ENCODE data around the gene POU3F1.

The POU3F1 gene

DNA sequence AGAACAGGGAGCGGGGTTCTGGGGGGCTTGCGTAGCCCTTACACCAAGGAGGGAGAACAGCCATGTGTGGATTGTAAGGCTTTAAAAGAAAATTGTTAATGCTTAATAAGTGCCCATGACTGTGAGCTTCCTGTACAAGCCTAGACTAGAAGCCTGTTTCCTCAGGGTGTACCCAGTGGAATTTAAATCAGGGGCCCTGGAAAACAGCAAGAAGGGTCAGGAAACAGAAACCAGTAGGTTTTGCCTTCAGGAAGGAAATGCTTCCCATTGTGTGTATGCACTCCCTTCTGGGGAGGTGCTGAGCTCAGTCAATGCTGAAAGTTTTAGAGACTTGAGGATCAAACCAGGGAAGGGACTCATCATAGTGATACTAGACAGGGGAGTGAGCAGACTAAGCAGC is 21.4 kb downstream of the POU3F1 start:
- H3K36me3 ChIP-seq (ENCODE audit: control insufficient read depth, insufficient read depth, low read length): peaks cover 59% of the 10 kb centered on the region
- no peak overlapping the region for H3K4me3 ChIP-seq (ENCODE audit: low read depth, low read length)
- H3K4me1 ChIP-seq (ENCODE audit: control insufficient read depth, insufficient read depth, low read length): peaks cover 30% of the 10 kb centered on the region
- no peaks in the 10 kb centered on the region for H3K9me3 ChIP-seq (ENCODE audit: control insufficient read depth, insufficient read depth, low read depth, low read length)
- no peak overlapping the region for H3K27ac ChIP-seq (ENCODE audit: low read depth, low read length)
- H3K27me3 ChIP-seq (ENCODE audit: control insufficient read depth, insufficient read depth, low read length): no peaks in the 10 kb centered on the region
- no peak overlapping the region for H3K9ac ChIP-seq (ENCODE audit: low read length)

DNA sequence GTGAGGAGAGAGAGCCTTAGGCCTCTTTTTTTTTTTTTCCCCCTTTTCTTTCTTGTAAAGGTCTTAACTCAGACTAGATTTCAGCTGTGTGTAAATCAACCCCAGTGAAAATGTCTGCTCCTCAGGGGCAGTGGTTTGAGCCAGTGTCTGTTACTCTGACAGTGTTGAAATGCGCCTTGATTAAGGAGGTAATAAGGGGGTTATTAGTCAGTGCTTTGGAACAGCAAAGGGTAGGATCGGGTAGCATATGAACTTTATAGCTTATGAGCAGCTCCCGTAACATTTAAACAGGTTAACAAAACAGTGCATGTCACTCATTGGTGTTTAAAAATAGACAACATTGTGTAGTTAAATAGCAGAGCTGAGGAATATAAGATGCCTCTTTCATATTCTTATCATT is 23.8 kb downstream of the POU3F1 start:
- H3K27ac ChIP-seq (ENCODE audit: low read depth, low read length): no peak overlapping the region
- H3K4me3 ChIP-seq (ENCODE audit: low read depth, low read length): no peak overlapping the region
- H3K27me3 ChIP-seq (ENCODE audit: control insufficient read depth, insufficient read depth, low read length): no peaks in the 10 kb centered on the region
- no peaks in the 10 kb centered on the region for H3K9me3 ChIP-seq (ENCODE audit: control insufficient read depth, insufficient read depth, low read depth, low read length)
- H3K4me1 ChIP-seq (ENCODE audit: control insufficient read depth, insufficient read depth, low read length): peaks cover 6% of the 10 kb centered on the region; the same call in 1 of the 2 replicates
- no peak overlapping the region for H3K9ac ChIP-seq (ENCODE audit: low read length)
- peaks cover 83% of the 10 kb centered on the region for H3K36me3 ChIP-seq (ENCODE audit: control insufficient read depth, insufficient read depth, low read length)

DNA sequence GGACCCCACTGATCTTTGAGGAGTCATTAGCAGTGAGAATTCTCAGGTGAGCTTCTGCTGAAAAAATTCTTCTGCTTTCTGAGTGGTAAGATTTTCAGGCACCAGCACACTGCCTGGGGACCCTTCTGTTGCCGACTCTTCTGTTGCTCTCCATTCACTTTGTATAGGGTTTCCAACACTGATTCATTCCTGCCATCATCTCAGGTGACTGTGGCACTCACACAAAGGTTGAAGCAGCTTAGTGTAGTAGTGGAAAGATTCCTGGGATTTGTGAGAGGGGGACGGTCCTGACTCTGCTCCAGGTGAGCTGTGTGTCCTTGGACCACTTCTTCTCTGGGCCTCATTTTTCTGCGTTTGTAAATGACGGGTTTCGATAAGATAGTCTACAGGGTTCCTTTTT is 24.6 kb downstream of the POU3F1 start:
- Histone ChIP-seq H3K36me3 (ENCODE audit: control insufficient read depth, insufficient read depth, low read length) (peaks cover 90% of the 10 kb centered on the region), H3K27me3 (ENCODE audit: control insufficient read depth, insufficient read depth, low read length) (no peaks in the 10 kb centered on the region), H3K9ac (ENCODE audit: low read length) (no peak overlapping the region), H3K27ac (ENCODE audit: low read depth, low read length) (no peak overlapping the region), H3K4me1 (ENCODE audit: control insufficient read depth, insufficient read depth, low read length) (peaks cover under 1% of the 10 kb centered on the region; the same call in 1 of the 2 replicates), H3K4me3 (ENCODE audit: low read depth, low read length) (no peak overlapping the region), H3K9me3 (ENCODE audit: control insufficient read depth, insufficient read depth, low read depth, low read length) (no peaks in the 10 kb centered on the region)

GRCh38 chr1:38020396-38020795 is 26.2 kb downstream of the POU3F1 start:
- Histone ChIP-seq H3K36me3 (ENCODE audit: control insufficient read depth, insufficient read depth, low read length) (peaks cover 96% of the 10 kb centered on the region), H3K4me1 (ENCODE audit: control insufficient read depth, insufficient read depth, low read length) (no peaks in the 10 kb centered on the region)

GRCh38 chr1:38018864-38019343 is 27.7 kb downstream of the POU3F1 start:
- H3K9me3 ChIP-seq (ENCODE audit: control insufficient read depth, insufficient read depth, low read depth, low read length): no peaks in the 10 kb centered on the region
- H3K27me3 ChIP-seq (ENCODE audit: control insufficient read depth, insufficient read depth, low read length): no peaks in the 10 kb centered on the region
- no peak overlapping the region for H3K27ac ChIP-seq (ENCODE audit: low read depth, low read length)
- H3K36me3 ChIP-seq (ENCODE audit: control insufficient read depth, insufficient read depth, low read length): peaks cover 91% of the 10 kb centered on the region
- no peak overlapping the region for H3K9ac ChIP-seq (ENCODE audit: low read length)
- no peak overlapping the region for H3K4me3 ChIP-seq (ENCODE audit: low read depth, low read length)
- no peaks in the 10 kb centered on the region for H3K4me1 ChIP-seq (ENCODE audit: control insufficient read depth, insufficient read depth, low read length)

More at GRCh38 chr1:38020396-38020795, 26.2 kb downstream of the POU3F1 start:
- H3K4me3 ChIP-seq (ENCODE audit: low read depth, low read length): no peak overlapping the region
- H3K9ac ChIP-seq (ENCODE audit: low read length): no peak overlapping the region
- no peak overlapping the region for H3K27ac ChIP-seq (ENCODE audit: low read depth, low read length)
- no peaks in the 10 kb centered on the region for H3K27me3 ChIP-seq (ENCODE audit: control insufficient read depth, insufficient read depth, low read length)
- H3K9me3 ChIP-seq (ENCODE audit: control insufficient read depth, insufficient read depth, low read depth, low read length): no peaks in the 10 kb centered on the region

- no peaks in the 10 kb centered on the region for H3K9me3 ChIP-seq (ENCODE audit: control insufficient read depth, insufficient read depth, low read depth, low read length)
- no peaks in the 10 kb centered on the region for H3K27me3 ChIP-seq (ENCODE audit: control insufficient read depth, insufficient read depth, low read length)
- no peaks in the 10 kb centered on the region for H3K4me1 ChIP-seq (ENCODE audit: control insufficient read depth, insufficient read depth, low read length)
- H3K27ac ChIP-seq (ENCODE audit: low read depth, low read length): no peak overlapping the region
- peak overlapping the region; percentile 18 for H3K9ac ChIP-seq (ENCODE audit: low read length)
- no peak overlapping the region for H3K4me3 ChIP-seq (ENCODE audit: low read depth, low read length)
- peaks cover 64% of the 10 kb centered on the region for H3K36me3 ChIP-seq (ENCODE audit: control insufficient read depth, insufficient read depth, low read length)
Measured at GRCh38 chr1:38015978-38016725, 30.4 kb downstream of the POU3F1 start.

DNA sequence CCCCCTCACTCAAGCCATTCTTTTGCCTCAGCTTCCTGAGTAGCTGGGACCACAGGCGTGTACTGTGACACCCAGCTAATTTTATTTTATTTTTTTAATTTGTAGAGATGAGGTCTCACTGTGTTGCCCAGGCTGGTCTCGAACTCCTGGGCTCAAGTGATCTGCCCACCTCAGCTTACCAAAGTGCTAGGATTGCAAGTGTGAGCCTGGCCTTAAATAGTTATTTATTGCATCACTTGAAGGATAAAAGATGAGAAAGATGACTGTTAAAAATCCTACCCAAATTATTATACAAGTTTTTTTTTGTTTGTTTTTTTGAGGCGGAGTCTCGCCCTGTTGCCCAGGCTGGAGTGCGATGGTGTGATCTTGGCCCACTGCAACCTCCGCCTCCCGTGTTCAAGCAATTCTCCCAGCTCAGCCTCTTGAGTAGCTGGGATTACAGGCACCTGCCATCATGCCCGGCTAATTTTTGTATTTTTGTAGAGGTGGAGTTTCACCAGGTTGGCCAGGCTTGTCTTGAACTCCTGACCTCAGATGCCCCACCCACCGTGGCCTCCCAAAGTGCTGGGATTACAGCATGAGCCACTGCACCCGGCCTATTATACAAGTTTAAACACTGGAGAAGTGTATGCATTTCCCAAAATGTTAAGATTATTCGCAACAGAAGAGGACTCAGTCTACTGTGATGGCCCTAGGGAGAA is 31.7 kb downstream of the POU3F1 start:
- Histone ChIP-seq H3K4me1 (ENCODE audit: control insufficient read depth, insufficient read depth, low read length) (no peaks in the 10 kb centered on the region; the same call in 1 of the 2 replicates), H3K36me3 (ENCODE audit: control insufficient read depth, insufficient read depth, low read length) (peaks cover 52% of the 10 kb centered on the region), H3K9ac (ENCODE audit: low read length) (no peak overlapping the region), H3K4me3 (ENCODE audit: low read depth, low read length) (no peak overlapping the region), H3K27me3 (ENCODE audit: control insufficient read depth, insufficient read depth, low read length) (no peaks in the 10 kb centered on the region), H3K9me3 (ENCODE audit: control insufficient read depth, insufficient read depth, low read depth, low read length) (no peaks in the 10 kb centered on the region), H3K27ac (ENCODE audit: low read depth, low read length) (no peak overlapping the region)

DNA sequence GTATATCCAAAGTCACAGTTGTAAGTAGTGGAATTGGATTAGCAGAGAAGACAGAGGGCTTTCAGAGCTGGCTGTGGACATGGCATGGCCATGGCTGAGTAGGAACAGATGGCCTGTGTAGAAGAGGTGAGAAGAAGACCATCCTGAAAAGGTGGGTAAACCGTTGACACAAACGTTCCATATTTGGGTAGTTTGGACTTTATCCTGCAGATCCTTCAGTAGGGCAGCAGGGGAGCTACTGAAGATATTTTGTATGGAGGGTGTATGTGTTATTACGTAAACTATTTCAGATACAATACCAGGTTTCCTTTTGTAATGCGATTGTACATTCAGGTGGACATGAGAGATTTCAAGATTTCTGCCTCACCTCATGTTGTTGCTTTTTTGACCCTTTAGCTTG is 32.4 kb downstream of the POU3F1 start:
- no peak overlapping the region for H3K27ac ChIP-seq (ENCODE audit: low read depth, low read length)
- H3K36me3 ChIP-seq (ENCODE audit: control insufficient read depth, insufficient read depth, low read length): peaks cover 46% of the 10 kb centered on the region
- H3K27me3 ChIP-seq (ENCODE audit: control insufficient read depth, insufficient read depth, low read length): no peaks in the 10 kb centered on the region
- H3K4me3 ChIP-seq (ENCODE audit: low read depth, low read length): no peak overlapping the region
- H3K9ac ChIP-seq (ENCODE audit: low read length): no peak overlapping the region
- no peaks in the 10 kb centered on the region for H3K9me3 ChIP-seq (ENCODE audit: control insufficient read depth, insufficient read depth, low read depth, low read length)
- peaks cover 3% of the 10 kb centered on the region for H3K4me1 ChIP-seq (ENCODE audit: control insufficient read depth, insufficient read depth, low read length)

DNA sequence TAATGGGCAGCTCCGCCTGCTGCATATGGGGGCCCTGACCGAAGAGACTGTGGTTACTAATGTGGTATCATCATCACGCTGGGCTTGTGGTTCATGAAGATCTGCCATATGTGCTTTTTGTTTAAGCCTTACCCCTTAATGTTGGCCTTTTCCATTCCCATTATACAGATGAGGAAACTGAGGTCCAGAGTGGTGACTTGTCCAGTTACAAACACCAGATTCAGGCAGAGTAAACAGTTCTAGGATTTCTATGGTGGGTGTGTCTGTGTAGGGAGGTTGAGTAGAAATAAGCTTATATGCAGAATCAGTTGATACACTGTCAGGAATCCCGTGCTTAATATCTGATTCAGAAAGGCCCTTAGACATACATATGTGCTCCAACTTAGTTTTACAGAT is 33.4 kb downstream of the POU3F1 start:
- no peaks in the 10 kb centered on the region for H3K9me3 ChIP-seq (ENCODE audit: control insufficient read depth, insufficient read depth, low read depth, low read length)
- H3K4me3 ChIP-seq (ENCODE audit: low read depth, low read length): peak overlapping the region; percentile 83
- H3K9ac ChIP-seq (ENCODE audit: low read length): peak overlapping the region; percentile 90
- H3K27ac ChIP-seq (ENCODE audit: low read depth, low read length): no peak overlapping the region
- no peaks in the 10 kb centered on the region for H3K27me3 ChIP-seq (ENCODE audit: control insufficient read depth, insufficient read depth, low read length)
- peaks cover 36% of the 10 kb centered on the region for H3K36me3 ChIP-seq (ENCODE audit: control insufficient read depth, insufficient read depth, low read length)
- peaks cover 9% of the 10 kb centered on the region for H3K4me1 ChIP-seq (ENCODE audit: control insufficient read depth, insufficient read depth, low read length)

DNA sequence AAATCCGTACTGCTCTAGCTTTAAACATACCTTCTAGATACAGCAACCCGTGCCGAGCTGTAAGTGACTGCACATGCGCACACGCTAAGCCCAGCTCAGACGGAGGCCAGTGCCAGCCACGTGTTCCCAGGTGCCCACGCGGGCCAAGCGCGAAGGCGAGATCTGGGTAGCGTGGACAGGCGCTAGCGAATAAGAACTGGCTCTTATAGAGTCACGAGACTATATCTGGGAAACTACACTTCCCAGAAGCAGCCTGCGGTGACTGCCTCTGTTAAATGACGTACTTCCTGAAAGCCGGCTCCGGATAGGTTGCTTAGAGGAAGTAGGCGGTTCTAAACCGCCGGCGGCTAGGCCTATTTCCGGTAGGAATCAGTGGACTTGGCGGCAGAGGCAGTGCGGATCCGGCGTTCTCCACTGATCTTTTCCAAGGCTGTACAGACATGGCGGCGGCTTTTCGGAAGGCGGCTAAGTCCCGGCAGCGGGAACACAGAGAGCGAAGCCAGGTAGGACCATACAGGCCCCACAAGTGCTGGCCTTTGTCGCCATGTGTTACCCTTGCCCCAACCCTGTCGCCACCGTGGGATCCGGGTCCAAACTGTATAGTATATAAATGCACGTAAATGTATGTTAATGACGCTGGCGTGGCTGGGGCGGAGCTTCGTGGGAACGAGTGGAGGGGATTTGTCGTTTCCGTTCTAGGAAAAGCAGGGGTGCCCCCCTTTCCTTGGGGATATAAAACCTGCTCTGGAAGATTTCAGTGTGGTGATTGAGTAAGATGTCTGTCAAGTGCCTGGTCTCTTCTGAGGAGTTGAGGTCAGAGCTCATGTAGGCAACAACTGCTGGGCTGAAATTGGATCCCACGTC is 34.0 kb downstream of the POU3F1 start, which contains the start of gene UTP11:
Gene UTP11 (plus strand): TSS at position 372 of the 864 bp plus-strand sequence. CDS start 69 bp downstream, at position 441.
- peak within 1 kb of the TSS; percentile 83 for H3K4me3 ChIP-seq (ENCODE audit: low read depth, low read length)
- no peaks in the 10 kb centered on the region for H3K9me3 ChIP-seq (ENCODE audit: control insufficient read depth, insufficient read depth, low read depth, low read length)
- no peaks in the 10 kb centered on the region for H3K27me3 ChIP-seq (ENCODE audit: control insufficient read depth, insufficient read depth, low read length)
- H3K36me3 ChIP-seq (ENCODE audit: control insufficient read depth, insufficient read depth, low read length): peaks cover 30% of the 10 kb centered on the region
- H3K9ac ChIP-seq (ENCODE audit: low read length): peak within 1 kb of the TSS; percentile 90
- H3K27ac ChIP-seq (ENCODE audit: low read depth, low read length): peak within 1 kb of the TSS; percentile 79
- H3K4me1 ChIP-seq (ENCODE audit: control insufficient read depth, insufficient read depth, low read length): peaks cover 9% of the 10 kb centered on the region
